ENCODE measurements around the gene ACTBL2. TPM values are rescaled to one million over a fixed set of nuclear protein-coding genes. Genes with fewer than 3 reads are reported as not detected.

Gene ACTBL2
- total and polyA plus RNA-seq, 4 donors, result not detected

DNA sequence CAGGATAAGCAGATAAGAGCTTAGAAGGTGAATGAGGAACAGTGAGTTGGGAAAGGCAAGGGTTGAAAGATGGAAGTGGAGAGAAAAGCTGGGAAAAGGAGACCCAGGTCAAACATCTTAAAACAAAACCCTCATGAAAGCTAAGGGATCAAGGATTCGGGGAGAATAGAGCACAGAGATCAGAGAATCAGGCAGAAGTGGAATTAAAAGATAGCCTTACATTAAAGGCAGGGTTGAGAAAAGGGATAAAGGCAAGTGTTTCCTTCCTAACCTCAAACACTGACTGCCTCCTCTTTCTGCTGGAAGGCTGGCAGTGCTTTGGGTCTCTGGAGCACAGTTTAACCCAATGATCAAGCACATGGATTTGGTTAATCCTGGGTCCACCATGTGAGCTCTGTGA, 28.7 kb upstream of the ACTBL2 start:
- Histone ChIP-seq H3K4me3 (ENCODE audit: low read depth in 1 of 3, low read length in 3 of 3) (no peak overlapping the region), H3K4me1 (ENCODE audit: control insufficient read depth in 4 of 4, insufficient read depth in 4 of 4, low read length in 3 of 4) (no peaks in the 10 kb centered on the region), H3K9ac (ENCODE audit: low read depth in 1 of 2, low read length in 2 of 2) (no peak overlapping the region), H3K27ac (ENCODE audit: low read depth in 1 of 2, low read length in 2 of 2) (no peak overlapping the region), H3K9me3 (ENCODE audit: control insufficient read depth in 4 of 4, low read length in 3 of 4) (no peaks in the 10 kb centered on the region), H3K36me3 (ENCODE audit: control insufficient read depth in 4 of 4, insufficient read depth in 3 of 4, low read depth in 1 of 4, low read length in 3 of 4) (no peaks in the 10 kb centered on the region), H3K27me3 (ENCODE audit: control insufficient read depth in 4 of 4, insufficient read depth in 4 of 4, low read length in 3 of 4) (no peaks in the 10 kb centered on the region)
- WGBS, result 64% methylated on average over 1 of the region's 1 CpG
- TF ChIP-seq YY1 (IDR thresholded peaks at IDR 0.05), result no peak
- no peak for DNase-seq (ENCODE audit: low spot score)

GRCh38 chr5:57509501-57510260, 27.1 kb upstream of the ACTBL2 start:
- WGBS, result 64% methylated on average over 3 of the region's 3 CpGs
- no peak overlapping the region for H3K27ac ChIP-seq (ENCODE audit: low read depth in 1 of 2, low read length in 2 of 2)
- H3K9ac ChIP-seq (ENCODE audit: low read depth in 1 of 2, low read length in 2 of 2), result no peak overlapping the region
- no peaks in the 10 kb centered on the region for H3K9me3 ChIP-seq (ENCODE audit: control insufficient read depth in 4 of 4, low read length in 3 of 4)
- H3K4me3 ChIP-seq (ENCODE audit: low read depth in 1 of 3, low read length in 3 of 3), result no peak overlapping the region
- no peaks in the 10 kb centered on the region for H3K4me1 ChIP-seq (ENCODE audit: control insufficient read depth in 4 of 4, insufficient read depth in 4 of 4, low read length in 3 of 4)
- no peak for DNase-seq (ENCODE audit: low spot score)
- no peaks in the 10 kb centered on the region for H3K36me3 ChIP-seq (ENCODE audit: control insufficient read depth in 4 of 4, insufficient read depth in 3 of 4, low read depth in 1 of 4, low read length in 3 of 4)
- H3K27me3 ChIP-seq (ENCODE audit: control insufficient read depth in 4 of 4, insufficient read depth in 4 of 4, low read length in 3 of 4), result no peaks in the 10 kb centered on the region
- TF ChIP-seq YY1 (IDR thresholded peaks at IDR 0.05) (no peak), RAD21 (IDR thresholded peaks at IDR 0.05) (no peak), EGR1 (IDR thresholded peaks at IDR 0.05; ENCODE audit: low read depth in 2 of 2) (no peak), RXRA (IDR thresholded peaks at IDR 0.05) (no peak), FOXA2 (IDR thresholded peaks at IDR 0.05) (no peak), SP1 (IDR thresholded peaks at IDR 0.05) (no peak), MAX (IDR thresholded peaks at IDR 0.05) (no peak), HNF4A (conservative IDR thresholded peaks at IDR 0.05) (no peak), HNF4G (IDR thresholded peaks at IDR 0.05) (no peak), NR2F2 (IDR thresholded peaks at IDR 0.05) (no peak), TAF1 (conservative IDR thresholded peaks at IDR 0.05) (no peak)
- TF ChIP-seq, protein P1, sequence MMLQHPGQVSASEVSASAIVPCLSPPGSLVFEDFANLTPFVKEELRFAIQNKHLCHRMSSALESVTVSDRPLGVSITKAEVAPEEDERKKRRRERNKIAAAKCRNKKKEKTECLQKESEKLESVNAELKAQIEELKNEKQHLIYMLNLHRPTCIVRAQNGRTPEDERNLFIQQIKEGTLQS (IDR thresholded peaks at IDR 0.05), result no peak

DNA sequence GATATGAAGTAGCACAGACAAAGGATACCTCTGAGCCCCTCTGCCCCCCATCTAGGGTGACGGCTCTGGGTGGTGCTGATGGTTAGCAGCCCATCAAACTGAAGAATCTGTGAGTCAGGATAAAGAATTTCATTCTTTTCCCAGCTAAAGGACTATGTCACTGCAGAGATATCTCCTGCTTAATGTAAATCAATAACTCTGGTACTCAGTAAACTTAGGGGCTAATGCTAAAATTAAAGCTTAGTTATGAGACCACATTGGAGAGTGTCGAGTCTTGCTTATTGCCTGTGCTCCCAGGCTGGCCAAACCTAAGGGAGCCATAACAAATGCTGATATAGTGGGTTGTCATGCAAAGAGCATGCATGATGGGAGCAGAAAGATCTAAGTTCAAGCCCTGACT, 25.6 kb upstream of the ACTBL2 start:
- Histone ChIP-seq H3K9me3 (ENCODE audit: control insufficient read depth in 4 of 4, low read length in 3 of 4) (no peaks in the 10 kb centered on the region), H3K4me3 (ENCODE audit: low read depth in 1 of 3, low read length in 3 of 3) (no peak overlapping the region), H3K9ac (ENCODE audit: low read depth in 1 of 2, low read length in 2 of 2) (no peak overlapping the region), H3K36me3 (ENCODE audit: control insufficient read depth in 4 of 4, insufficient read depth in 3 of 4, low read depth in 1 of 4, low read length in 3 of 4) (no peaks in the 10 kb centered on the region), H3K27ac (ENCODE audit: low read depth in 1 of 2, low read length in 2 of 2) (no peak overlapping the region), H3K4me1 (ENCODE audit: control insufficient read depth in 4 of 4, insufficient read depth in 4 of 4, low read length in 3 of 4) (peaks cover 0 to 2% (median 0%) of the 10 kb centered on the region in 4 donors), H3K27me3 (ENCODE audit: control insufficient read depth in 4 of 4, insufficient read depth in 4 of 4, low read length in 3 of 4) (no peaks in the 10 kb centered on the region)
- WGBS, result 75% methylated on average over 2 of the region's 2 CpGs
- no peak for DNase-seq (ENCODE audit: low spot score)
- TF ChIP-seq, protein P1 (IDR thresholded peaks at IDR 0.05), result no peak
- TF ChIP-seq GABPA (IDR thresholded peaks at IDR 0.05 in 1 of 2, conservative IDR thresholded peaks at IDR 0.05 in 1 of 2) (no peak), RAD21 (IDR thresholded peaks at IDR 0.05) (no peak), HNF4G (IDR thresholded peaks at IDR 0.05) (no peak), JUND (IDR thresholded peaks at IDR 0.05) (no peak), TAF1 (conservative IDR thresholded peaks at IDR 0.05) (no peak), EGR1 (IDR thresholded peaks at IDR 0.05; ENCODE audit: low read depth in 2 of 2) (no peak), FOXA1 (IDR thresholded peaks at IDR 0.05) (no peak), HNF4A (conservative IDR thresholded peaks at IDR 0.05) (no peak)
- TF ChIP-seq, protein P2, sequence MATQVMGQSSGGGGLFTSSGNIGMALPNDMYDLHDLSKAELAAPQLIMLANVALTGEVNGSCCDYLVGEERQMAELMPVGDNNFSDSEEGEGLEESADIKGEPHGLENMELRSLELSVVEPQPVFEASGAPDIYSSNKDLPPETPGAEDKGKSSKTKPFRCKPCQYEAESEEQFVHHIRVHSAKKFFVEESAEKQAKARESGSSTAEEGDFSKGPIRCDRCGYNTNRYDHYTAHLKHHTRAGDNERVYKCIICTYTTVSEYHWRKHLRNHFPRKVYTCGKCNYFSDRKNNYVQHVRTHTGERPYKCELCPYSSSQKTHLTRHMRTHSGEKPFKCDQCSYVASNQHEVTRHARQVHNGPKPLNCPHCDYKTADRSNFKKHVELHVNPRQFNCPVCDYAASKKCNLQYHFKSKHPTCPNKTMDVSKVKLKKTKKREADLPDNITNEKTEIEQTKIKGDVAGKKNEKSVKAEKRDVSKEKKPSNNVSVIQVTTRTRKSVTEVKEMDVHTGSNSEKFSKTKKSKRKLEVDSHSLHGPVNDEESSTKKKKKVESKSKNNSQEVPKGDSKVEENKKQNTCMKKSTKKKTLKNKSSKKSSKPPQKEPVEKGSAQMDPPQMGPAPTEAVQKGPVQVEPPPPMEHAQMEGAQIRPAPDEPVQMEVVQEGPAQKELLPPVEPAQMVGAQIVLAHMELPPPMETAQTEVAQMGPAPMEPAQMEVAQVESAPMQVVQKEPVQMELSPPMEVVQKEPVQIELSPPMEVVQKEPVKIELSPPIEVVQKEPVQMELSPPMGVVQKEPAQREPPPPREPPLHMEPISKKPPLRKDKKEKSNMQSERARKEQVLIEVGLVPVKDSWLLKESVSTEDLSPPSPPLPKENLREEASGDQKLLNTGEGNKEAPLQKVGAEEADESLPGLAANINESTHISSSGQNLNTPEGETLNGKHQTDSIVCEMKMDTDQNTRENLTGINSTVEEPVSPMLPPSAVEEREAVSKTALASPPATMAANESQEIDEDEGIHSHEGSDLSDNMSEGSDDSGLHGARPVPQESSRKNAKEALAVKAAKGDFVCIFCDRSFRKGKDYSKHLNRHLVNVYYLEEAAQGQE (IDR thresholded peaks at IDR 0.05), result no peak

Data from liver (tissue), 9 donors.